ENCODE measurements around the gene SAP130. TPM values are rescaled to one million over a fixed set of nuclear protein-coding genes. Genes with fewer than 3 reads are reported as not detected.

The SAP130 gene
- total RNA-seq, 1 donor from 2014 or later = 14.2 TPM

GRCh38 chr2:127941461-127941860 lies 86.4 kb downstream of the SAP130 start:
- H3K4me3 ChIP-seq = no peak overlapping the region
- intact Hi-C loops (cut with DNase I) = no loop called here
- TF ChIP-seq POLR2AphosphoS5 (IDR thresholded peaks at IDR 0.05; ENCODE audit: insufficient read depth in 1 of 2, low read depth in 1 of 2) = no peak
- no peak for TF ChIP-seq POLR2A (IDR thresholded peaks at IDR 0.05)
- TF ChIP-seq CTCF (IDR thresholded peaks at IDR 0.05) = no peak

GRCh38 chr2:127940641-127941040 lies 87.2 kb downstream of the SAP130 start:
- intact Hi-C loops (cut with DNase I) = no loop called here
- Histone ChIP-seq H3K36me3 (peaks cover 0 to 50% of the 10 kb centered on the region in 2 donors), H3K4me1 (no peaks in the 10 kb centered on the region), H3K27ac (no peak overlapping the region), H3K4me3 (no peak overlapping the region), H3K9me3 (no peaks in the 10 kb centered on the region), H3K27me3 (no peaks in the 10 kb centered on the region)
- TF ChIP-seq CTCF (IDR thresholded peaks at IDR 0.05) (no peak), POLR2A (IDR thresholded peaks at IDR 0.05) (no peak), POLR2AphosphoS5 (IDR thresholded peaks at IDR 0.05; ENCODE audit: insufficient read depth in 1 of 2, low read depth in 1 of 2) (no peak)
- no peak for DNase-seq (ENCODE audit: extremely low spot score in 2 of 2)

More at GRCh38 chr2:127941461-127941860, 86.4 kb downstream of the SAP130 start:
- no peaks in the 10 kb centered on the region for H3K9me3 ChIP-seq
- no peak for DNase-seq (ENCODE audit: extremely low spot score in 2 of 2)
- no peaks in the 10 kb centered on the region for H3K4me1 ChIP-seq
- H3K27me3 ChIP-seq = no peaks in the 10 kb centered on the region
- peaks cover 0 to 57% of the 10 kb centered on the region in 2 donors for H3K36me3 ChIP-seq
- no peak overlapping the region for H3K27ac ChIP-seq

GRCh38 chr2:127935337-127935736 lies 92.5 kb downstream of the SAP130 start:
- intact Hi-C loops (cut with DNase I) = no loop called here
- TF ChIP-seq CTCF (IDR thresholded peaks at IDR 0.05) = no peak
- TF ChIP-seq POLR2AphosphoS5 (IDR thresholded peaks at IDR 0.05; ENCODE audit: insufficient read depth in 1 of 2, low read depth in 1 of 2) = no peak
- no peak for DNase-seq (ENCODE audit: extremely low spot score in 2 of 2)
- no peaks in the 10 kb centered on the region for H3K9me3 ChIP-seq
- no peak overlapping the region for H3K27ac ChIP-seq
- no peaks in the 10 kb centered on the region for H3K27me3 ChIP-seq
- no peak overlapping the region for H3K4me3 ChIP-seq
- no peaks in the 10 kb centered on the region for H3K36me3 ChIP-seq
- H3K4me1 ChIP-seq = no peaks in the 10 kb centered on the region

- H3K36me3 ChIP-seq = no peaks in the 10 kb centered on the region
- TF ChIP-seq POLR2A (IDR thresholded peaks at IDR 0.05) (no peak), CTCF (IDR thresholded peaks at IDR 0.05) (no peak), POLR2AphosphoS5 (IDR thresholded peaks at IDR 0.05; ENCODE audit: insufficient read depth in 1 of 2, low read depth in 1 of 2) (no peak)
- intact Hi-C loops (cut with DNase I) = no loop called here
Observed at GRCh38 chr2:127932199-127932876, 95.5 kb downstream of the SAP130 start.

DNA sequence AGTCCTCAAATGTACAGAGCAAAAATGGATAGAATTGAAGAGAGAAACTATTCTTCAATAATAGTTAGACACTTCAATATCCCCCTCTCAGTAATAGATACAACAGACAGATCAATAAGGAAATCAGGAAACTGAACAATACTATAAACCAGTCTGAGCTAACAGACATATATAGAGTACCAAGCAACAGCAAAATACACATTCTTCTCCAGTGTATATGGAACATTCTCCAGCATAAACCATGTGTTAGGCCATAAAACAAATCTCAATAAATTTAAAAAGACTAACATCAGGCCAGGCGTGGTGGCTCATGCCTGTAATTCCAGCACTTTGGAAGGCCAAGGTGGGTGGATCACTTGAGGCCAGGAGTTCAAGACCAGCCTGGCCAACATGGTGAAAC lies 98.4 kb downstream of the SAP130 start:
- DNase-seq (ENCODE audit: extremely low spot score in 2 of 2) = no peak
- TF ChIP-seq CTCF (IDR thresholded peaks at IDR 0.05) (no peak), POLR2AphosphoS5 (IDR thresholded peaks at IDR 0.05; ENCODE audit: insufficient read depth in 1 of 2, low read depth in 1 of 2) (no peak), POLR2A (IDR thresholded peaks at IDR 0.05) (no peak)
- Histone ChIP-seq H3K27ac (no peak overlapping the region), H3K9me3 (no peaks in the 10 kb centered on the region), H3K36me3 (no peaks in the 10 kb centered on the region), H3K27me3 (no peaks in the 10 kb centered on the region), H3K4me3 (no peak overlapping the region), H3K4me1 (no peaks in the 10 kb centered on the region)
- intact Hi-C loops (cut with DNase I) = no loop called here

More at GRCh38 chr2:127932199-127932876, 95.5 kb downstream of the SAP130 start:
- Histone ChIP-seq H3K4me3 (no peak overlapping the region), H3K27ac (no peak overlapping the region), H3K4me1 (no peaks in the 10 kb centered on the region), H3K27me3 (no peaks in the 10 kb centered on the region), H3K9me3 (no peaks in the 10 kb centered on the region)
- no peak for DNase-seq (ENCODE audit: extremely low spot score in 2 of 2)
